Adrenal gland (tissue), 12 donors: ENCODE measurements around the gene CATSPER3. TPM values are rescaled to one million over a fixed set of nuclear protein-coding genes. Genes with fewer than 3 reads are reported as not detected.

Source experiments
- DNase-seq, 7 donors: peaks; one replicate each; pipeline ENCODE4 v3.0.0-alpha.2; 2019 to 2020
- H3K27ac ChIP-seq, 5 donors: fragments of 200-600 bp; sonication (generic) in 4 of 5; 1 replicate in 3 of 5; 2 replicates in 2 of 5; pipeline versions ENCODE4 v1.5.1 to v1.8.0; 2016 to 2020; ENCODE audit warnings: mild to moderate bottlenecking in 1 of 5
- H3K27me3 ChIP-seq: fragments of 200-600 bp; 2 replicates; pipeline ENCODE4 v1.8.0; 2021
- H3K36me3 ChIP-seq, 2 donors: fragments of 200-600 bp; replicated peaks in 1 of 2; 1 replicate in 1 of 2; 2 replicates in 1 of 2; pipeline versions ENCODE4 v1.5.1 to v1.8.0; 2018 to 2022
- H3K4me1 ChIP-seq, 2 donors: fragments of 200-600 bp; replicated peaks in 1 of 2; 1 replicate in 1 of 2; 2 replicates in 1 of 2; pipeline versions ENCODE4 v1.5.1 to v1.8.0; 2018 to 2021
- H3K4me3 ChIP-seq, 4 donors: fragments of 200-600 bp; sonication (generic) in 3 of 4; one replicate each; pipeline ENCODE4 v1.5.1; 2016 to 2018
- H3K9me3 ChIP-seq, 3 donors: fragments of 200-600 bp; sonication (generic) in 1 of 3; replicated peaks in 1 of 3; 1 replicate in 2 of 3; 2 replicates in 1 of 3; pipeline versions ENCODE4 v1.5.1 to v1.8.0; 2016 to 2021
- CTCF ChIP-seq, 6 experiments: fragments of 450-650 bp in 4 of 6; fragments of 200-600 bp in 2 of 6; sonication (generic) in 1 of 6; IDR thresholded peaks; 1 replicate in 5 of 6; 2 replicates in 1 of 6; pipeline versions ENCODE4 v1.5.1 to v1.8.0; 2016 to 2021; ENCODE audit warnings: antibody characterized with exemption in 6 of 6, mild to moderate bottlenecking in 2 of 6, moderate library complexity in 1 of 6
- POLR2A ChIP-seq, 2 donors: fragments of 450-650 bp; IDR thresholded peaks; one replicate each; pipeline ENCODE4 v1.6.1; 2017; ENCODE audit warnings: antibody characterized with exemption in 2 of 2, mild to moderate bottlenecking in 2 of 2, moderate library complexity in 1 of 2
- WGBS, 4 donors: extraction: QIAGEN DNeasy Blood & Tissue Kit in 2 of 4; methylation state at CpG; one replicate each; pipeline versions ENCODE4 v1.1.5 to v1.1.7; 2013 to 2017; 5-methylcytosine and 5-hydroxymethylcytosine counted together
- intact Hi-C, 2 donors: fragments of 100-400 bp; cut with DNase I; formaldehyde crosslinking; loops; one replicate each; pipeline versions ENCODE4 v1.14.1 to v1.15.0; 2022 to 2023
- polyA plus RNA-seq, 3 donors: library from polyadenylated mRNA; stranded (reverse); fragments of 200-250 nt in 2 of 3; fragments of 350-450 nt in 1 of 3; fragmentation: Illumina TruSeq in 1 of 3; extraction: RNeasy Lipid Tissue Mini Kit (QIAGEN cat#74804) in 1 of 3; gene quantifications; one replicate each; pipeline ENCODE4 v1.2.3, GENCODE V29; 2013 to 2014
- total RNA-seq, 9 donors: library from RNA; depleted of rRNA in 4 of 9; stranded (reverse); fragments of >200 nt in 4 of 9; fragments of 120-200 nt in 1 of 9; fragmentation: NEBNext Ultra II Directional in 1 of 9; extraction: Animal tissue kit (Norgen Biotek cat#: 25700) in 1 of 9; gene quantifications; one replicate each; pipeline versions ENCODE4 v1.1.0 to v1.2.4, GENCODE V29; 2013 to 2023
- donor health status: healthy with polysubstance abuse.
- donor health status: Bipolar disorder and iron deficiency.
- donor health status: DM: yes; HTN: yes; CAD: no.
- donor health status: DM: no; HTN: no; CAD: no.
- donor health status: DM: no; HTN: no; CAD: no.
- donor health status: DM: yes; HTN: yes; CAD: no.

Gene CATSPER3
- total and polyA plus RNA-seq, 12 donors: 0.28 to 2.7 (median 0.80) TPM; not detected in 2

- H3K27ac ChIP-seq: no peak overlapping the region
- H3K9me3 ChIP-seq: no peaks in the 10 kb centered on the region
- no peak overlapping the region for H3K4me3 ChIP-seq
- DNase-seq: peak in 1 of 7 donors; percentile 41
- no peaks in the 10 kb centered on the region for H3K27me3 ChIP-seq
- no peak for TF ChIP-seq POLR2A (IDR thresholded peaks at IDR 0.05)
- TF ChIP-seq CTCF (IDR thresholded peaks at IDR 0.05): no peak
- WGBS, 4 donors: 69 to 80% (median 71%) methylated on average over 9 to 10 of the region's 10 CpGs
- no peaks in the 10 kb centered on the region for H3K36me3 ChIP-seq
- intact Hi-C loops: no loop called here
- H3K4me1 ChIP-seq: no peaks in the 10 kb centered on the region
These were observed 46.4 kb downstream of the CATSPER3 start for GRCh38 chr5:135013947-135014570.

GRCh38 chr5:135015942-135016341 is 48.2 kb downstream of the CATSPER3 start:
- intact Hi-C loops: no loop called here
- Histone ChIP-seq H3K4me1 (no peaks in the 10 kb centered on the region), H3K27ac (no peak overlapping the region), H3K27me3 (no peaks in the 10 kb centered on the region), H3K36me3 (no peaks in the 10 kb centered on the region), H3K9me3 (no peaks in the 10 kb centered on the region), H3K4me3 (no peak overlapping the region)
- 86 to 94% (median 89%) methylated on average over 6 of the region's 6 CpGs for WGBS, 4 donors
- DNase-seq: peak in 1 of 7 donors; percentile 13
- TF ChIP-seq POLR2A (IDR thresholded peaks at IDR 0.05): no peak
- no peak for TF ChIP-seq CTCF (IDR thresholded peaks at IDR 0.05)

GRCh38 chr5:135016861-135017290 is 49.2 kb downstream of the CATSPER3 start:
- intact Hi-C loops: no loop called here
- DNase-seq: no peak

GRCh38 chr5:135018457-135018856 is 50.8 kb downstream of the CATSPER3 start:
- no peak overlapping the region for H3K4me3 ChIP-seq
- no peaks in the 10 kb centered on the region for H3K36me3 ChIP-seq
- intact Hi-C loops: no loop called here
- WGBS, 4 donors: 85 to 93% (median 88%) methylated on average over 3 to 4 of the region's 4 CpGs
- H3K27ac ChIP-seq: no peak overlapping the region
- H3K9me3 ChIP-seq: no peaks in the 10 kb centered on the region
- TF ChIP-seq POLR2A (IDR thresholded peaks at IDR 0.05) (no peak), CTCF (IDR thresholded peaks at IDR 0.05) (no peak)
- DNase-seq: no peak
- H3K4me1 ChIP-seq: no peaks in the 10 kb centered on the region
- H3K27me3 ChIP-seq: no peaks in the 10 kb centered on the region

More at GRCh38 chr5:135016861-135017290, 49.2 kb downstream of the CATSPER3 start:
- no peak for TF ChIP-seq CTCF (IDR thresholded peaks at IDR 0.05)
- TF ChIP-seq POLR2A (IDR thresholded peaks at IDR 0.05): no peak
- no peaks in the 10 kb centered on the region for H3K27me3 ChIP-seq
- WGBS, 4 donors: 78 to 100% (median 89%) methylated on average over 2 to 11 of the region's 11 CpGs
- no peaks in the 10 kb centered on the region for H3K9me3 ChIP-seq
- H3K36me3 ChIP-seq: no peaks in the 10 kb centered on the region
- H3K4me3 ChIP-seq: no peak overlapping the region
- no peaks in the 10 kb centered on the region for H3K4me1 ChIP-seq
- H3K27ac ChIP-seq: no peak overlapping the region
